ENCODE data around the gene PIGK.
"Not testable (repeated sequence)": the region's sequence is repeated elsewhere in the genome, so short reads cannot be mapped to it uniquely, and the experiment has no call there.

The PIGK gene

DNA sequence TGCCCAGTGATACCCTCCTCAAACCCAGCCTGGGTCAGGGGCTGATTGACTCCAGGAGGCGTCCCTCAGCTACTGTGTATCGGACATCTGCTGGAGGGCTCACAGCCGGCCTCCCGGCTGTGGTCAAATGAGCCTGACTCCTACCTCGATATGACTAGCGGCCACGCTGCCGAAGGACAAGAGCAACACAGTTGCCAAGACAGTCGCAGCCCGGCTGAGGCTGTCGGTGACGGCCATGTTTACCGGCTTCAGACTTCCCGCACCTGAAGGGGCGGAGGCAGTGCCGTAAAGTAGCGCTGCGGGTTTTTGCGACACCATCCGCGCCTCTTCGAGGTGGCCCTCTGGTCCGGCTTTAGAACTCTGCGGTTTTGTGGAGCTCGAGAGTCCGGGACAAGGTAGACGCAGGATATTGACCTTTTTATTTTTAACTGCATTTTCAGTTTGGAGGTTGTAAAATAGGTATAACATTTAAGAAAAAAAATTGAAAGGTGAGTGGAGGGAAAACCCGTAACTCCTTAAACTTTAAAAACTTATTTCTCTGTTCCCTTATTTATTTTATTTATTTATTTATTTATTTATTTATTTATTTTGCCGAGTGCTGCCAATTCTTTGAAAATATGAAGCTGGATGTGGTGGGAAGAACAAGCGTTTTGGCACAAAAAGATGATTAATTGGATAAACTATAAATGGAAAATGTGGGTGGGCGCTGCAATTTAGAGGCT is at the start of gene PIGK:
TSS of gene PIGK (minus strand) at position 265 of the 722 bp plus-strand sequence. CDS start at position 237, 28 bp downstream.
- peak; percentile 38 for DNase-seq

DNA sequence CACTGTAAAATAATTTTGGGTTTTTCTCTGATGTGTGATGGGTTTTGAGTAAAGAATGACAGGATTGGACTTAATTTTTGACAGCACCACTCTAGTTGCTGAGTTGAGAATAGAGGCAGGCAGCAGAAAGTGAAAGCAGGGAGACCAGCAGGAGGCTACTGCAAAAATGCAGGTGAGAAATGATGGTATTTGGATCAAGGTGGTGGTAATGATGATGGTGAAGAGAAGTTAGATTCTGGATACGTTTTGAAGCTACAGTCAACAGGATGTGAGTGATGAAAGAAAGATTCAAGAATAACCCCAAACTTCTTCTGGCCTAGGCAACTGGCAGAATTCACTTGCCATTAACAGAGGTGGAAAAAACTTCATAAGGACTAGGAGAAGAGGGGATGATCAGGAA is 47.8 kb upstream of the PIGK start:
- no peak for DNase-seq

- no peak for DNase-seq
These were observed 46.0 kb upstream of the PIGK start for GRCh38 chr1:77265180-77265579.

- DNase-seq, result no peak
These were observed 44.5 kb upstream of the PIGK start for GRCh38 chr1:77263708-77264107.

DNA sequence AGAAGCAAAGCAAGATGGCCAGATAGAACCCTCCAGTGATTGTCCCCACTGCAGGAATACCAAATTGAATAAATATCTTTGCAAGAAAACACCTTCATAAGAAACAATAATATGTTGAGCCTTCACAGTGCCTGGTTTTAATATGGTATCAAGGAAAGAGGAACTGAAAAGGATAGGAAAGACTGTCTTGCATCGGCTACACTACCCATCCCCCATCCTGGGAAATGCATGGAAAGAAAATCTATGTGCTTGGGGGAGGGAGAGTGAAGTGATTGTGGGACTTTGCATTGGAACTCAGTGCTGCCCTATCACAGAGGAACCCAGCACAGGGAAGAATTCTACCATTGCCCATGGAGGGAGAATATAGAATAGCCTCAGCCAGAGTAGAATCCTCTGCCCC is 34.0 kb upstream of the PIGK start:
- DNase-seq, result no peak

DNA sequence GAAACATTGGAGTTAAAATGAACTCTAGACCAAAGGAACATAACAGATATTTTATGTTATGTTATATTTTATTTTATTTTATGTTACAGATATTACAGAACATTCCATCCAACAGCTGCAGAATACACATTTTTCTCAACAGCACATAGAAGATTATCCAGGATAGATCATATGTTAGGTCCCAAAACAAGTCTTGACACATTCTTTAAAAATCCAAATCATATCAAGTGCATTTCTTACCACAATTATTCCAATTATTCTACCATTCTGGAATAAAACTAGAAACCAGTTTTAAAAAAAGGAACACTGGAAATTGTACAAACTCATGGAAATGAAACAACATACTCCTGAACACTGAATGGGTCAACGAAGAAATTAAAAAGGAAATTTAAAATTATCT is 30.9 kb upstream of the PIGK start:
- no peak for DNase-seq

DNA sequence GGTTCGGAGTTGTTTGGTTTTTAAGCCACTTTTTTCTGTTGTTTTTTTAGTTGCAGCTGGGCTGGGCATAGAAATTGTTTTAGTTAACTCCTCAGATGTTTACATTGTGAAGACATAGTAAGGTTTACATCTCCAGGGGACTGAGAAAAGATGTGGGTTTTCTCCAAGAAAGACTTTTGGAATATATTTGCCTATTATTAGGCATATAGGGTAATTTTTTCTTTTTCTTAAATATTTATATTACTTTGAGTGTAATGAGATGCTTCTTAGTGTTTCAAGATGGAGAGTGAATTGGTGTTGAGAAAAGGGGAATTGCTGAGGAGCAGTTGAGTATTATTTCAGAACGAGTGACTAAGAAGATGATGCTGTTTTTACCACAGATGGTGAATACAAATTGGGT is 26.6 kb upstream of the PIGK start:
- DNase-seq, result no peak

GRCh38 chr1:77239311-77239710 is 20.1 kb upstream of the PIGK start:
- DNase-seq, result no peak

DNA sequence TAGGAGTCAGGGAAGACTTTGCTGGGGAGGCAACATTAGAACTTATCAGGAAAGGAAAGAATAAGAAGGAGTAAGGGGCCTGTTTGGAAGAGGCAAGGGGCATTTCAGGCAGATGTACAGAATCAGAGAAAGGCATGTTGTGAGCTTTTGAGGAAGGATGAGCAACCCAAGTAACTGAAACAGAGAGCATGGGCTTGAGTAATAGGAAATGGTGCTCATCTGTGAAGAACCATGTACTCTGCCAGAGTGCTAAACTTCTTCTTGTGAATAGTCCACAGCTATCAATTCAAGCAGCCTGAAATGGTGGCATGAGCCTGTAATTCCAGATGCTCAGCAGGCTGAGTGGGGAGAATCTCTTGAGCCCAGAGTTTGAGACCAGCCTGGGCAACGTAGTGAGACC is 19.2 kb upstream of the PIGK start:
- no peak for DNase-seq

DNA sequence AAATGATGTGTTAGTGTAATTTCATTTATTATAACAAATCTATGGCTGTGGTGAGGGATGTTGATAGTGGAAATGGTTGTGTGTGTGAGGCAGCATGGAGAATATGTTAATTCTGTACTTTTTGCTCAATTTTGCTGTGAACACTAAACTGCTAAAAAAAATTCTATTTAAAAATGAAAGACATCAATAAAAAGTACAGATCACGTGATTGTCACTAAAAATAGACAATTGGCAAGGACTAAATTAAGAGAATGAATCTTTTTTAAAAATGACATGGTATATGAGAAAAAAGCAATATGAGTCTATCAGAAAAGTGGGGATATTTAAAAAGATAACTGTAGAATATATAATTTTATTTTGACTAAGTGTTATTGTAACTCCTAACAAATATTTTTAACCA is 15.7 kb upstream of the PIGK start:
- no peak for DNase-seq

DNA sequence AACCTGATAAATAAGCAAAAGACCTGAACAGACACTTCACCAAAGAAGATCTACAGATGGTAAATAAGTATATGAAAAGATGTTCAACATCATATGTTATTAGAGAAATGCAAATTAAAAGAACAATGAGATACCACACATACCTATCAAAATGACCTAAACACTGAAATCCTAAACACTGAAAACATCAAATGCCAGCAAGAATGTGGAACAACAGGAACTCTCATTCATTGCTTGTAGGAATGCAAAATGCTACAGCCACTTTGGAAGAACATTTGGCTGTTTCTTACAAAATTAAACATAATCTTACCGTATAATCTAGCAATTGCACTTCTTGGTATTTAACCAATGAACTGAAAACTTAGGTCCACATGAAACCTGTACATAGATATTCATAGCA is 14.9 kb upstream of the PIGK start:
- DNase-seq, result no peak

DNA sequence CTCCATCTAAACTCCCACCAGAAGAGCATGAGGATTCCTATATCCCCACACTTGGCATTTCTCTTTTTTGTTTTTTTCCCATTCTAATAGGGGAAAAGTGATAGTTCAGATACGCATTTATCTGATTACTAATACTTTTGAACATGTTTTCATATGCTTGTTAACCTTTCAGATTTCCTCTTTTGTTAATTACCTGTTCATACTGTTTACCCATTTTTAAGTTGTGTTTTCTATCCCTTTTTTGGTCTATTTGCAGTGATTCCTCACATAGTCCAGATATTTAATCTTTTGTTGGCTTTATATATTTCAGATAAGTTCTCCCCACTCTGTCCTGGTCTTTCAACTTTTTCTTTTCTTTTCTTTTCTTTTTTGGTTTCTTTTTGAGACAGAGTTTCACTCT is 13.6 kb upstream of the PIGK start:
- DNase-seq, result no peak

- DNase-seq, result no peak
These were observed 10.8 kb upstream of the PIGK start for GRCh38 chr1:77230051-77230450.

DNA sequence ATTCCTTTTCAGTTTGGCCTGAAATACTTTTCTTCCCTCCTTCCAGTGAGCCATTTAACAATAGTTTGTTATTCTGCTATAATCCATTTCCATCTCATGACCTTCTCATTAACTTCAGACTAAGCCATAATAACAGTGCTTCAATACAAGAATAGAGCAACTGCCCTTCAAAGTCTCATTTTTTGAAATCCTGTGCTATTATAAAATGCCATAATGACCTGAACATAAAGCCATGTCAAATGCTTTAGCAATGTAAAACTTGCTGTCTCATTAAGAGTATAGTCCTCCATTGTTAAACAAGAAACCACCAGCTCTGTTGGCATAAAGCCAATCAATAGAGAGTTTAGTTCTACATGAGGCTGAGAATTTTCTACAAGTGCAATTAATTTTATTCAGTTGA is 9.6 kb upstream of the PIGK start:
- no peak for DNase-seq

- no peak for DNase-seq
These were observed 8.2 kb upstream of the PIGK start for GRCh38 chr1:77227381-77227780.

DNA sequence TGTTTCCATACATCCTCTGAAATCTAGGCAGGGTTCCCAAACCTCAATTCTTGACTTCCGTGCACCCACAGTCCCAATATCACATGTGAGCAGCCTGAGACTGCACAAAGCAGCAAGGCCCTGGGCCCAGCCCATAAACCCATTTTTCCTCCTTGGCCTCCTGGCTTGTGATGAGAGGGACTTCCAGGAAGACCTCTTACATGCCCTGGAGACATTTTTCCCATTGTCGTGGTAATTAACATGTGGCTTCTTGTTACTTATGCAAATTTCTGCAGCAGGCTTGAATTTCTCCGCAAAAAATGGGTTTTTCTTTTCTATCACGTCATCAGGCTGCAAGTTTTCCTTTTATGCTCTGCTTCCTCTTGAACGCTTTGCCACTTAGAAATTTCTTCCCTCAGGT is 3.3 kb upstream of the PIGK start:
- no peak for DNase-seq

DNA sequence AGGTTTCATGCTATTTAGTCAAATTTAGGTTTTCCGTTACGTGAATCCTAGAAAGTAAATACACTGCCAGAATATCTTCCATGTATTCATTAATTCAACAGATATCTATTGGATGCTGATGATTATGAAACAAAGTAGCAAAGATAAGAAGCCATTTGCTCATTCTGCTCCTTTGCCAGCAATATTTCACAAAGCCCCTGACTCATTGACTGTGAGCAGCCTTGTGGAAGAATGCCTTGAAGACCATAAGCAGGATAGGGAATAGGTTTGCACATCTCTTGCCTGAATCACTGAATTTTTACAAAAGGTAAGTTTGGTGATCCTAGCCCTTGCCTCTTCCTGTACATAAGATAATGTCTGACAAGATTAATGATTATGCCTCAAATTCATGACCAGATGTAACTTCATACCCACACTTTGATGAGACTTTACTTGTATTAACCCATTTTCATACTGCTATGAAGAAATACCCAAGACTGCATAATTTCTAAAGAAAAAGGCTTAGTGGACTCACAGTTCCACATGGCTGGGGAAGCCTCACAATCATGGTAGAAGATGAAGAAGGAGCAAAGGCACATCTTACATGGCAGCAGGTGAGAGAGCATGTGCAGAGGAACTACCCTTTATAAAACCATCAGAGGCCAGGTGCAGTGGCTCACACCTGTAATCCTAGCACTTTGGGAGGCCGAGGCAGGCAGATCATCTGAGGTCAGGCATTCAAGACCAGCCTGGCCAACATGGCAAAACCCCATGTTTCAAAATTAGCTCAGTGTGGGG is 1.6 kb upstream of the PIGK start:
- DNase-seq, result no peak

DNA sequence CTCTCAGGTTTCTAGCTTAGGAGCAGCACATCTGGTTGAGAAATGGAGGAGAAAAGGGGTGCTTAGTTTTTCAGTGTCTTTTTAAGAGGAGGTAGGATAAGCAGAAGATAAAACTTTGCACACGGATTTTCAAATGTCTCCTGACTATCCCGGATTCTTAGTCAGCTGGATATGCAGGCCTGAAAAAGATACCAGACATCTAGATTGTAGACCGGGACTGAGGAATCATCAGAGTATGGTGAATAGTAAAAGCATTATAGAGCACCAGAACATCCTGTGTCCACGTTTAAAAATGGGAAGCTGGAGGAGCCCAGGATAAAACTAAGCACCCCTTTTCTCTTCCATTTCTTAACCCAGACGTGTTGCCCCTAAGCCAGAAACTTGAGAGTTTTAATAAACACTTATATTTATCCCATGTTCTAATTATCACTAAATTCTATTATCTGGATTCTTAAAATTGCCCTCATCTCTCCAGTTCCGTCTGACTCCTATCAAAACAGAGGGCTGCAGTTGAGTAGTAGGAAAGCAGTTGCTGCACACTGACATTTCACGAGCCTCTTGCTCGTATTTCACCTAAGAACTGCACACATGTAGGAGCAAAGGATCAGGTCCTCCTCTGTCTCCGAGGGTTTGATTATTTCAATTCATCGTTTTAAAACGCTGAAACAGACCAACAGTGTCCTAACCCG is 609 bp downstream of the PIGK start:
- DNase-seq, result no peak

DNA sequence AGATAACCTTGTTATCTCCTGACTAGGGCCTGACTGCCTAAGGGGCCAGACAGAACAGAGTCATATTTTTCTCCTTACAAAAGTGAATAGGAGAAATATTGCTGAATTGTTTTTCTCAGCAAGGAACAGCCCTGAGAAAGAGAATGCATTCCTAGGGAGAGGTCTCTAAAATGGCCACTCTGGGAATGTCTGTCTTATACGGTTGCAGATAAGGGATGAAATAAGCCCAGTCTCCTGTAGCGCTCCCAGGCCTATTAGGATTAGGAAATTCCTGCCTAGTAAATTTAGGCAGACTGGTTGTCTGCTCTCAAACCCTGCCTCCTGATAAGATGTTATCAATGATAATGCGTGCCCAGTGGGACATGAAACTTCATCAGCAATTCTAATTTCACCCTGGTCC is 15.2 kb downstream of the PIGK start:
- not testable (repeated sequence) for DNase-seq

- no peak for DNase-seq
These were observed 16.5 kb downstream of the PIGK start for GRCh38 chr1:77202751-77203150.

GRCh38 chr1:77200806-77201205 is 18.4 kb downstream of the PIGK start:
- no peak for DNase-seq

DNA sequence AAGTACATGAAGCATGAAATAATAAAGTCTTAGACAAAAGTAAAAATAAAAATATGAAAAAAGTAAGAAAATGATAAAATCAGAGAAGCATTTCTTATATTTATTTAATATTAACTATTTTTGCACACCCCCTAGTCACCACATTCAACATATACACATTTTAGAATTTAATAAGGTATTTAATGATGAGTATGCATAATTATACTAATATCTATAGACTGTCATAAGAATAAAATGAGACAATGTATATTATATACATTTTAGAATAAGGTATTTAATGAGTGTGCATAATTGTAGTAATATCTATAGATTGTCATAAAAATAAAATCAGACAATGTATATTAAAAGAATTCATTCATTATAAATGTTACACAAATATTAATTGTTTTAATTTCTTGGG is 18.9 kb downstream of the PIGK start:
- no peak for DNase-seq

DNA sequence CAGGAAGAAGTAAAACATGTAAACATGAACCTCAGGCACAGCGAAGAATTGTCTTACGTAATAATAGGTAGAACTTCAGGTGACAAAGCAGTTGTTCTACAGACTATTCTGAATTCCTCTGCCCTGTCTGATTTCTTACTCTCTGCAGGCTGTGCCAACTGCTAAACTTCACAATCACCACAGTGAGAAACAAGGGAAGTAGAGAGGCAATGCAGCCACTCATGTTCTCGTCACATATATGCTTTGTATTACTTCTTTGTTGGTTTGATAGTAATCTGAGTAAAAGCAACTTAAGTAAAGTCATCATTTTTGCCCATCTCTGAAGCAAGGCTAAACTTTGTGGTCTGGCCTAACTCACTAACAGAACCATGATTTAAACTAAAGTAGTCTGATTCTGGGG is 21.9 kb downstream of the PIGK start:
- no peak for DNase-seq

- no peak for DNase-seq
These were observed 25.3 kb downstream of the PIGK start for GRCh38 chr1:77193951-77194350.

Measured in cortex of kidney (tissue), 1 donor.